HG02759 (cell line): Measurements from ENCODE around the gene ANTXR1.

Experiments used
- ATAC-seq: cut with Tn5 transposase; IDR thresholded peaks from one replicate; pipeline ENCODE4 v1.9.1; 2021; ENCODE audit warnings: mild to moderate bottlenecking, moderate library complexity; ENCODE audit not compliant: unreplicated experiment

The ANTXR1 gene

DNA sequence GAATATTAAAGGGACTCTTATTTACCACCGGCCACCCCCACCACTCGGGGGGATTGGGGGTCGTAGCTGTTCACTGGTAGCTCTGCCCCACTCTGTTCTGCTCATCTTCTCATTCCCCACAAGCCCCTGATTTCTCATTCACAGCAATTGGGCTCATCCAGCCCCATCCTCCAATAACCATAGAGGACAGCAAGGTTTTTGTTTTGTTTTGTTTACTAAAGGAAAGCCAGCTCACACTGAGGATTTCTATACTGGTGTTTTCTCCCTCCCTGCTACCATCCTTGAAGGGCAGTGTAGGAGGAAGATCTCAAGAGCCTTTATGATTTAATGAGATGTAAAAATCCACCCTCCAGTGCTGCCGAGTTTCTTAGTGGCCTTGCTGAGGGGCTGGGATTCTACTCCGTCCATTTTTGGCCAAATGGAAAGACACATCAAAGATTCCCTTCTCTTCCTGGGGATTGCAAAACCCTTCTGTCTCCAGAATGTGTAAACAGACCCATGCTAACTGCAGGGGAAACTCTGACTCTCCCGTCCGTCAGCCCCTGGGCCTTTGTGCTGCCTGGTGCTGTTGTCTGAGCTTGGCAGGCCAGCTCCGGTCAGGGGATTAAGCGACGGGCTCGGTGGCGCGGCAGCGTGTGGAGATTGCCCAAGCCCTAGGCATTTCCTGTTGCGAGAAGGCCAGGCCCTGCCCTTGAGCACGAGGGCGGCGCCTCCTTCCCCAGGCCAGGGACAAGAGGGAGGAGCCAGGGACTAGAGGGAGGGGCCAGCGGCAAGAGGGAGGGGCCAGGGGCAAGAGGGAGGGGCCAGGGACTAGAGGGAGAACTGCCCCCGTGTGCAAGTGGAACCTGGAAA lies 165.0 kb downstream of the ANTXR1 start:
- ATAC-seq: no peak

DNA sequence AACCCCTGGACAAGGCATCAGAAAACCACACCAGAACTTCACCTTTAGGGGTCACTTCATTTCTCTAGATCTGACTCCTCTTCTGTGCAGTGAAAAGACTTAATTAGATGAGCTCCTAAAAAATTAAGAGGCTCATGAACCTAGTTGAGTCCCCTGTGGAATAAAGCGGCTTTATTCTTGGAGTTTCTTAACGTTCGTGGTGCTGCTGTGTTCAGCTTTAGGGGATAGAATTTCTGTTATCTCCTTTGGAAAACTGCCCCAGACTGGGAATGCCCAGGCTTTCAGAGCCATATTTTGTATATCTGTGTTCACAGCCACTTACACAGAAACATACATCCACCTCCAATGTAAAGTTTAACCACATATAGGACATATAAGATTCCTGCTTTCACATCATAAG lies 165.8 kb downstream of the ANTXR1 start:
- ATAC-seq: no peak

DNA sequence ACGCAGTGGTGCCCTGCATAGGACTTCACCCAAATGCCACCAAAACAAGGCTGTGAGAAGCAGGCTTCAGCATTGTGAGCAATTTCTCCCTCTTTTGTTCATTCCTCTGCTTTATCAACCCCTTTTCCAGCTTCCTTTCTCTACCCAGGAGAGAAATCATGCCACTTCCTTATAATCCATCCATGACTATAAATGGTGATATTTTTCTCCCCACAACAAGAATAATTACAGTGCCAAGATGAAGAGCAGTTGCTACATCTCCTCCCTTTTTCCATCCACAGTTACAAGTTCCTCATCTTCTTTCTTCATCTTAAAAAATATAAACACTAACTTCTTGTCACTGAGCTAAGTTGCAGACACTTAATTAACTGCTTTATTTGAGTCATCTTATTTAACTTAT lies 167.2 kb downstream of the ANTXR1 start:
- no peak for ATAC-seq

DNA sequence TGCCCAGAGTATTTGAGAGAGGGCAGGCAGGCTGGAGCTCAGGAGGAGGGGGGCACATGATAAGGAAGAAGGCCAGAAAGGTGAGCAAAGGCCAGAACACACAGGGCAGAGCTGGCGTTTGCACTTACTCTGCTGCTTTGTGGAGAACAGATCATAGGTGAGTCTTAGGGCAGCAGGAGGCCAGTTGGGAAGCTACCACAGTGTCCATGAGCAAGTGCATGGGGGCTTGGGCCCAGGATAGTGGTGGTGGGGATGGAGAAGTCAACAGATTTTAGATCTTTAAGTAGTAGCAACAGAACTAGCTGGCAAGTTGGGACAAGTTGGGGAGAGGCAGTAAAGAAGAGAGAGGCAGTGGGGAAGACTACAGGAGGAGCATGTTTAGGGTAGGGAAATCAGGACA lies 168.0 kb downstream of the ANTXR1 start:
- no peak for ATAC-seq

GRCh38 chr2:69181806-69182427 lies 168.9 kb downstream of the ANTXR1 start:
- no peak for ATAC-seq

DNA sequence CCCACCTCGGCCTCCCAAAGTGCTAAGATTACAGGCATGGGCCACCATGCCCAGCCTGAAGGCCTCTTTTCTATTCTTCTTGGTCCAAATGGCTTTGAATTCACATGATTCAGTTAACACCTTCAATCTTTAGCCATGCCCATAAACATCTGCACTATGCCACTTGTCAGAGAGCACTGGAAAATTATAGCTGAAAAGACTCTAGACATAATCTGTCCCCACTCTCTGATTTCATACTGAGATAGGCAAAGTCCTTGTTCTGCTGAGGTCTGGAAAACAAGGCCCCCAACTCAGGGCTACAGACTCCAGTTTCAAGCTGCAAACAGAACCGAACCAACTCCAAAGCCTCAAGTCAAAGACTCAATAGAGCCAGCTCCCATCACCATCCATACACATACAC lies 170.7 kb downstream of the ANTXR1 start:
- no peak for ATAC-seq

DNA sequence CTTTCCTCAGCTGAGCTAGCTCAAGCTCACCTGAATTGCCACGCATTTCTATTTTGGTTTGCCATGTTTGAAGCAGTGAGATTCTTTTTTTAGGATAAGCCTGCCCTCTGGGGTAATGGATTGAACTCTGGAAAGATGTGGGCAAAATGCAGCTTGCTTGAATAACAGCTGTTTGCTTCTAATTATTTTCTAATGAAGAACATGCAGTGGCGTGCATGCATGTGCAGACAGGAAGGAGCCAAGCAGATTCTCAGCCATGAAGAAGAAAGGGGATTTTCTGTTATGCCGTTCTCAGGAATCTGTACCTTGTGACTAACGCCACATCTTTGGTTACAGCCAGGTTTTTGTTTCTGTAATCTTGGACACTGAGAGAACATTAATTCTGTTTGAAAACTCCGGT lies 171.2 kb downstream of the ANTXR1 start:
- no peak for ATAC-seq

DNA sequence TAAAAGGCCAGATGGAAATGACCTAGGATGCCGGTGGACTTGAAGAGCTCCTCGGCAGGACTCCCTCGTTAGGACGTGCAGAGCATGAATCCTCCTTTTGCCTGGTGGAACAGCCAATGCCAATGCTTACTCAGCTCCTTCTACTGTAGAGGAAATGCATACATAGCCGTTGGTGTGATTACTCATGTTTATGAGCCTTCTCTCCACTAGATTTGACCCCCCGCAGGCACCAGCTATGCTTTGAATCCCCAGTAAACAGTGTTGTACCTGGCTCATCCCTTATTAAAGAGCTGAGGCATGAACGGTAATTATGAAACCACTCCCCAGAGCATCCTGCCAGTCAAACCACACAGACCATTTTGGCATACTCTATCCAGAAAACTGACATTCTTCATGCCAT lies 172.8 kb downstream of the ANTXR1 start:
- ATAC-seq: no peak

- no peak for ATAC-seq
Measured at GRCh38 chr2:69186614-69187013, 173.6 kb downstream of the ANTXR1 start.

- no peak for ATAC-seq
Measured at GRCh38 chr2:69188182-69188900, 175.4 kb downstream of the ANTXR1 start.

DNA sequence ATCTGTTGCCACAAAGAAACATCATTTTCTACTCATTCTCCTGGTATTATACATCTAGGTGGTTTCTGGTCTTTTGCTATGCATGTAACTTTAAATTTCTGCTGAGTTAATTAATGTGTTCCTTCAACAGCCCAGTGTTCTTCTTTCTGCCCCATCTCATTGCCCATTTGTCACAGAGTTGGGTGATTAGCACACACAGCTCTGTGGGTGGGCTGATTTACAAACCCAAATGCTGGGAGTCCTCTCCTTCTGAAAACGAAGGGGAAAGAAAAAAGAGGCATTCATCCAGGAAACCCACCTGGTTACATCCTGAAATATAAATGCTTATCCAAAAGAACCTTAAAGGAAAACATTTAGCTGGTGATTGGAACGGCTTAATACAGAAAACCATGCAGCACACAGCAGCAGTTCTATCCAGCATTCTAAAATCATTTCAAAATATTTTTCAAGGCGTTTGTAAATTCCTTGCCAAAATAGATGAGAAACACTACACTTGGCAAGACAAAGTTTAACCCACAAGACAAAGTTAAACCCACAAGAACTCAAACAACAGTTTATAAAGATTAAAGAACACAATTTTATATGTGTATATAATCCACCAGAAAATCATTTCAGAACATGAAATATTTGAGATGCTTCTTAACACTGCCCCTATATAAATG lies 177.9 kb downstream of the ANTXR1 start:
- ATAC-seq: no peak

DNA sequence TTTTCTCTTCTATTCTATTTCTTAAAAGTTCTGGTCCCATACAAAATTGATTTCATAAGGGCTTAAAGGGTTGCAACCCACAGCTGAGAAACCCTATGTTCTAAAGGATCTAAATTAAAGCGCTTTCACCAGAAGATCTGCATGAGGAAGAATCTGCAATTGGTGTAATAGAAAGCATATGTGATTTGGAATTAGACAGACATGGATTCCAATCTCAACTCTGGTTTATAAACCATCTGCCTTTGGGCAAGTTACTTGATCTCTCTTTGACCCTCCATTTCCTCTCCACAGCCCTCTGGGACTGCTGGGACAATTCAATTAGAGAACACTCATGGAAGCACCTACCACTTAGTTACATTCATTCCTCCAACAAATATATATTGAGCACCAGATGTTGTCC lies 178.7 kb downstream of the ANTXR1 start:
- no peak for ATAC-seq

DNA sequence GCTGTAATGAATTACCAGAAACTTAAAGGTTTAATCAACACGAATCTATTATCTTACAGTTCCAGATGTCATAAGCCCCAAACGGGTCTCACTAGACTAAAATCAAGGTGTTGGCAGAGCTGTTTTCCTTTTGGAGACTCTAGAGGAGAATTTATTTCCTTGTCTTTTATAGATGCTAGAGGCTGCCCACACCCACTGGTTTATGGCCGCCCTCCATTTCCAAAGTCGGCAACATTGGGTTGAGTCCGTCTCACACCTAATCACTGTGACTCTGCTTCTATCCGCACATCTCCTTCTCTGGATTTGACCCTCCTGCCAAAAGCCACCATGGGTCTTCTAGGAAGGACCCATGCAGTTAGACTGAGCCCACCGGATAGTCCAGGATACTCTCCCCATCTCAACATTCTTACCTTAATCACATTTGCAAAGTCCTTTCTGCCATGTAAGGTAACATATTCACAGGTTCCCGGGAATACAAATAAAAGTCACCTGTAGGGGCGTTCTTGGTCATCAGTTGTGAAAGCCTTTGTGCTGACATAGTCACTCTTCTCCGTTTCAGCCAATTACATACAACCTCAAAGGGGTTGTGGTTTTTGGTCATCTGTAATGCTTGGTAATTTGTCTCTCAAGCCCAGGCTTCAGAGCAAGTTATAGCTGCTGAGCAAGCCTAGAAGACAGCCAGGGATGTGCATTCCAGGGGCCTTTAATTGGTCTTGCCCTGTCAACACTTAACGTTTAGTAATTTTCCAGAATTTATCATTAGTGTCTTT lies 179.4 kb downstream of the ANTXR1 start:
- ATAC-seq: no peak

- ATAC-seq: no peak
Measured at GRCh38 chr2:69195706-69196105, 182.7 kb downstream of the ANTXR1 start.

DNA sequence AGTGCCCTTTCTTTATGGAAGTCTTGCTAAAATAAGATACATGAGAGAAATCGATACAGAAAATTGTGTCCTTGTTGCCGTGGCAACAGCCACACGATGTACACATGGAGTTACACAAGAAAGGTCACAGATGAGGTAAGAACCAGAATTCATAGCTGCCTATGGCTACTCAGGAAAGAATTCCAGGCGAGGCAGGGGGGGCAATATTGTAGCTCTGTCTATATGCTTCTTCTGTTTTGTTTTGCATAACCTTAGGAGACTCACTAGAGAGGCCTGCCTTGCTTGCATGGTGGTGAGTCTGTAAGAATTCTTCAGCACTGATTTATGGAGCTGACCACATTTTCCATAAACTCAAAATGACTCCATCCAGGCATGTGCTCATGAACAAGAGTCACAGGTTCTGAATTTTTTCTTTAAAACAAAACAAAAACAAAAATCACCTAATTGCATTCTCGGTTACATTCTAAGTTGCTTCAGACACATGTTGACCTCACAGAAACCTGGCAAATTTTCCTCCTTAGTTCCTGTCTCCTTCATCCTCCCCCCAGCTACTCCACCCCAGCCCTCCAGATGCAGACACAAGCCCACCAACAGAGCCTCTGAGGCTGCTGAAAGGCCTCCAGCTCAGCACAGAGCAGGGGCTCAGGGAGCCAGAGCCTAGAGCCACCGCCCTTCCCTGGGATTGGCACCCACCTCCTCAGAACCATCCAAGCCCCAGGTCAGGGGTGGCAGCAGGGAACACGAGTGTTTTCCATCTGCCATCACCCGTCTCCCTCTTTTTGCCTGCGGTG lies 183.5 kb downstream of the ANTXR1 start:
- ATAC-seq: no peak

- no peak for ATAC-seq
Measured at GRCh38 chr2:69200107-69200520, 187.1 kb downstream of the ANTXR1 start.

DNA sequence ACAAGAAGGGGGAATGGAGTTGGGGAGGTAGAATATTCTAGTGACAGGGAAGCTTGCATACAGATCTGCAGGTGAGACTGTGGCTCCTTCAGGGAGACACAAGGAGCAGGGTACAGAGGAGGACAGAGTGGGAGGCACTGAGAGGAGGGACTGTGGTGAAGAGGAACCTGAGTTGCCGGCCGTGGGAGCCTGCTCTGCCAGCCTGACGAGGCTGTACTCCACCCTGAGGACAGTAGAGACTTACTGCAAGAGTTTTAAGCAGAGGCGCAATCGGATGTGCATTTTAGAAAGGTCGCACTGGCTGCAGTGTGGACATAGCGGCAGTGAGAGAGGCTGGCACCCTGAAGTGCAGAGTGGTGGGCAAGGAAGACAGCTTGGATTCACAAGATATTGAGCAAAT lies 188.3 kb downstream of the ANTXR1 start:
- no peak for ATAC-seq

DNA sequence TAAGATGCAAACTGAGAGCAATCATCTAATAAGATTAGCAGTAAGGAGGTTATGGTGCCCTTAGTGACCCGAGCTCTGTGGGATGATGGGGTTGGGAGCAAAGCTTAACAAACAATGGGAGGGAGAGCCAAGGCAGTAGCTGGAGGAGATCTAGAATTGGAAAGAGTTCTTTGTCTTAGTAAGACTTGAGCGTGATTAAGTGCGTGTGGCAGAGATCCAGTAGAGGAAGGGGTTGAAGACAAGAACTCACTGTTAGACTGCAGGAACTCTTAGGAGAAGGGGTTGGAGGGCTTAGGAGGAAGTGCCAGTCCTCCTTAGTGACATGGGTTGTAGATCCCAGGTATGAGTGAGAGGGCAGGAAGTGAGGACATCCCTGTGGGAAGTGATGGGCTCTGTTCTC lies 189.3 kb downstream of the ANTXR1 start:
- no peak for ATAC-seq

- ATAC-seq: no peak
Measured at GRCh38 chr2:69203166-69203985, 190.4 kb downstream of the ANTXR1 start.
